Stimulated activated CD8-positive, alpha-beta memory T cell treated with anti-CD3 and anti-CD28 coated beads, Interleukin-4, amount 100 ng/mL, for 1 hour (primary cell): ENCODE results near the gene MAGI1.

Experiments used
- DNase-seq, 2 donors: peaks; one replicate each; pipeline ENCODE4 v3.0.0-alpha.2; 2020; ENCODE audit warnings: low read depth in 2 of 2, low spot score in 1 of 2

MAGI1 gene

GRCh38 chr3:65848024-65848423, 190.7 kb downstream of the MAGI1 start:
- no peak for DNase-seq

DNA sequence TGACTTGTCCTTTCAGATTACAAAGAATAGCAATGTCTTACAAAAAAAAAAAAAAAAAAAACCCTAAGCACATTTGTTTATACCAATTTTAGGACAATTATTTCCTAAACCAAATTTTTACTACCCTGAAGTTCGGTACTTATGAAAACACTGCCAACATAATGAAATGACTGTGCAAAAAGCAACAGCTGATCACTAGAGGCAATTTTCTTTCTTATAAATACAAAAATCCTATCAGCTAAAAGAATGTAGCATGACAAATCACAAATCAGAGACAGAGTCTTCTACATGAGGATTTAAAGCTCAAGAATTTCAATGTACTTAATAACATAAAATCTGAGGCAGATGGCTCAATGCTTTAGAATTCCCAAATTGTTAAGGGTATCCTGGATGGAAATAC, 191.8 kb downstream of the MAGI1 start:
- DNase-seq, result no peak

- DNase-seq, result no peak
These were observed 194.3 kb downstream of the MAGI1 start for GRCh38 chr3:65844370-65844769.

GRCh38 chr3:65843732-65844131, 195.0 kb downstream of the MAGI1 start:
- DNase-seq, result no peak

DNA sequence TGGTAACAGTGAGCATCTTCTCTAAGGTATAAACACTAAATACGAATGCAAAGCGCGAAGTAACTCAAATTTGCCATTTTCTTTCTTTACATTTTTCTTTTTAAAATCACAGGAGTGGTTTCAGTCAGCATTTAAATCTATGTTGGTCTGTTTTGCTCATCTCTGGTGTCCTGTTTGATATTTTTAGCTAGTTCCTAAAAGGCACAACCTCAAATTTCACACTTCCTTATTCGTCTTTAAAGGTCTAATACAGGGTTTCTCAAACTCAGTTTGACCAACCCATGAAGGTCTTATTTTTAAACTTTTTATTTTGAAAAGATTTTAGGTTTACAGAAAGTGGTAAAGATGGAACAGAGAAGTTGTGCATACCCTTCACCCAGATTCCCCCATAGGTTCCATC, 201.1 kb downstream of the MAGI1 start:
- no peak for DNase-seq

DNA sequence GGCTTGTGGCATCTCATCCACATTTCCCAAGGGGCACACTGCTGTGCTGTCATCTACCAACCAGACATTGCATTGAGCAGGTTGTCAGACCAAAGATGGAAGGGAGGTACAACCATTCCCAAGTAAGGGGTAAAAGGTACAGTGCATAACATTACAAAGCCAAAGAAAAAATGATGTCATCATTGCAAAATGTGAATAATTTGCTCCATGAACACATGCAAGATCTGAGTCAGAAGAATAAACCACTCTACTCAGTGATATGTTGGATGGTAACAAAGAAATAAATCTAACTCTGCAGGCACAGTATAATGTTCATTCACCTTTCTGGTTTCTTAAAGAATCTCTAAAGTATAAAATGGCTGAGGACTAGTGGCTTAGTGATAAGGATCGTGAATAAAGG, 202.7 kb downstream of the MAGI1 start:
- no peak for DNase-seq

GRCh38 chr3:65833761-65834505, 204.8 kb downstream of the MAGI1 start:
- no peak for DNase-seq

DNA sequence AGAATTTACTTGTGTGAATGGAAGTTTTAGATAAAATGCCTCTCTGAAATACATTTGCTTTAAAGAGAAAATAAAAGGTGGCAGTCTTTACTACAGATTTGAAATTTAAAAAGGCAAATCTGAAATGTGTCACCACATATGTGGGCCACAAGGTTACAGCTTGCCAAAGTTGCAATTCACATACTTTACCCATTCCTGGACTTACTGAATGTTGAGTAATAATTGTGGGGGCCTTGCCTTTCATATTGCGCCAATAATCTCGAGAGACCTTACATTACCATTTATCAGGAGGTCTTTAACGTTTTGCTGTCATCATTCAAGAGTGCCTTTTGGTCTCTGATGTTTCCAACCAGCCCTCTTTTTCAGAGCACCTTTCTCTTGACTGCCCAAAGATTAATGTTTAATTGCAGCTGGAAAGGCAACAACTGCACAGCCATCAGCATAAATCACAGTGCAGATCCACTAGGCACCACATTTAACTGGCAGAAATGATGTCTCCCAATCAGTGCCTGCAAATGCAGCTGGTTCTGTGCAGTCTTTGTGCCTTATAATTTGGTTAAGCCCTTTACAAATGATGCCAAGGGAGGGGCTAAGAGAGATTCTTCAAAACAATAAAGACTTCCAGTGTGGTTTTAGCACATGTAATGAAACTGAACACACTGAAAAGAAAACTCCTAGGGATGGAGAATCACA, 206.8 kb downstream of the MAGI1 start:
- DNase-seq, result no peak

GRCh38 chr3:65830948-65831732, 207.6 kb downstream of the MAGI1 start:
- DNase-seq, result no peak

DNA sequence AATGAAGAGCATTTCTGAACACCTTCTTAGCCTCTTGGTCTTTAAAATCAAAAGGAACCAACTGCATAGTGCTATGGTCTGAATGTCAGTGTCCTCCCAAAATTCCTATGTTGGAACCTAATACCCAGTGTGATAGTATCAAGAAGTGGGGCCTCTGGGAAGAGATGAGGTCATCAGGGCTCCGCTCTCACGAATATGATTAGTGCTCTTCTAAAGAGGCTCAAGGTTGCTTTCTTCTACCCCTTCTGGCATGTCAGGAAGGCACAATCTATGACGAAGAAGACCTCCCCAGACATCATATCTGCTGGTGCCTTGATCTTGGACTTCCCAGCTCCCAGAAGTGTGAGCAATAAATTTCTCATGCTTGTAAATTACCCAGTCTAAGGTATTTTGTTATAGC, 209.5 kb downstream of the MAGI1 start:
- no peak for DNase-seq

GRCh38 chr3:65828706-65829105, 210.0 kb downstream of the MAGI1 start:
- no peak for DNase-seq

GRCh38 chr3:65827076-65827475, 211.6 kb downstream of the MAGI1 start:
- DNase-seq, result no peak

DNA sequence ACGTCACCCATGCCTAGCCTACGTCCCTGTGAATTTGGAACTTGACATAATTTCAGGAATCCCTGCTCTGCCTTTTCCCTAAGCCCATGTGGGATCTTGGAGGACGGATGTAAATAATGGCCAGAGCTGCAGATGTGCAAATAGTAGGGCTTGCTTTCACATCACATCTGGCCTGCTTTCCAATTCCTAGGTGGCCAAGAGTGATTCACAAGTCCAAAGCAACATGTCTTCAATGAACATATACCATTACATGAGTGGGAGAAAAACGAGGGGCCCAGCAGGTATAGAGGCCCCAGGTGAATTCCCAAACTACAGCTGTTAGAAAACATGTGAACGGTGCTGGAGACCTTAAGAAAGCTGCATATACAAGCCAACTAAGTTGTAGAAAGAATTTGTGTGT, 214.6 kb downstream of the MAGI1 start:
- DNase-seq, result no peak

DNA sequence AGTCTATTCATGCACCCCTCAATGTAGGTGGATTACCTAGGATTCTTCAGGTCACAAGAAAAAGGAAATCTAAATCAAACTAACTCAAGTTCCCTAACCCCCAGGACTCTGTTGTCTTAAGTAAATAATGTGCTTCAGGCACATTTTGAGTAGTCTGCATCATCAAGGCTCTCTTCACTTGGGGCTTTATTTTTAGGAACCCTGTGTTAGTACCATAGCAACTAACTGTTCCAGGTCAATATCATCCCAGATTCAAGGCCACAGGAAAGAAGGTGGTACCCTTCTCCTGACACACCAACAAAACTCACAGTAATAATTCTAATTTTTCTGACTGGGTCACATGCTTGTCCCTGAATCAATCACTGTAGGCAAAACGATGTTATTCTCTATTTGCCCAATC, 218.1 kb downstream of the MAGI1 start:
- no peak for DNase-seq

DNA sequence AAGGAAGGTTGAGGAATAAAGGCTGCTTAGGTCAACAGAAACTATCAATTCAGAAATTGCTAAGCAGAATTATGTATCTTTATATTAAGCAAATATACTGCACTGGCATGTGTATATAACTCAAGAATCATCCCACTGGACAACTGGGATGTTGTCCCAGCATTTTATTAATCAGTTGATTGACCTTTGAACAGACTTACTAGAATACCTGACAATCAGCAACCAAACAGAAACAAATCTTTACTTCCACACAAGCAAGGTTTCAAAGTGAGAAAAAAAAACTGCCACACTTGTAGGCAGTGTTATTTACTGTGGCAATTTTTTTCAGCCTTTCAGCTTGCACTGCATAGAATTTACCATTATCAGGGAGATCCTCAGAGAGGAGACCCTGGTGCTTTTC, 218.8 kb downstream of the MAGI1 start:
- no peak for DNase-seq

- DNase-seq, result no peak
These were observed 221.1 kb downstream of the MAGI1 start for GRCh38 chr3:65817553-65818126.

GRCh38 chr3:65816208-65816607, 222.5 kb downstream of the MAGI1 start:
- DNase-seq, result no peak

DNA sequence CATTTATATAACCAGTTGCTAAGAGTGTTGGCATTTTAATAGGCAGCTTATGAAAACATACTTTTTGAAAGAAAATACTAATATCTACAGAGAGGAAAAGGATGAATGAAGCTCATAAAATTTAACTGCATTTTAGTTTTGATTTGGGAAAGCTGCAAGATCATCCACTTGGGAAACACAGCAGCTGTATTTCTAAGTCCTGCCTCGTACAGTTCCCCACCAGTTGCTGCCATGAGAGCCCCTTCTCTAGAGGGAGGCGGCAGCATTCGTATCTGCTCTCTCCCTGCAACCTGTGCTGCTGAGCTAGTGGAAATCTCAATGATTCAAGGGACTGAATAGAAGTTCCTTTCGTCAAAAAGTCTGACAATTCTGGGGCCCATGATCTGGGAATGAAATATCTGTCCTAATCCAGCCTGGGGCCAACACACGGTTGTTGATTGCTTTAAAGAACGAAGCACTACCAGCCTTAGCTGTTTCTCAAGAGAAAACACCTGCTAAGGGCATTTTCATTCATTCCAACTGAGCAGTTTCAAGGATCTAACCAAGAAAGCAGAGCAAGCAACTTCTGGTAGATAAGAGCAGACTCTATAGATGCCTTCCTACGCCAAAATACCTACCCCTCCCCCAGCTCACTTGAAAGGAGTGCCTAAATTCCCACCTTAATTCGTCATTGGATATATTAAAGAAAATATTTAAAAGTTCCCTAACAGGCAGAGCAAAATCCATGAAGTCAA, 223.7 kb downstream of the MAGI1 start:
- DNase-seq, result no peak

GRCh38 chr3:65811892-65812291, 226.8 kb downstream of the MAGI1 start:
- DNase-seq, result no peak

- no peak for DNase-seq
These were observed 227.5 kb downstream of the MAGI1 start for GRCh38 chr3:65811086-65811761.

DNA sequence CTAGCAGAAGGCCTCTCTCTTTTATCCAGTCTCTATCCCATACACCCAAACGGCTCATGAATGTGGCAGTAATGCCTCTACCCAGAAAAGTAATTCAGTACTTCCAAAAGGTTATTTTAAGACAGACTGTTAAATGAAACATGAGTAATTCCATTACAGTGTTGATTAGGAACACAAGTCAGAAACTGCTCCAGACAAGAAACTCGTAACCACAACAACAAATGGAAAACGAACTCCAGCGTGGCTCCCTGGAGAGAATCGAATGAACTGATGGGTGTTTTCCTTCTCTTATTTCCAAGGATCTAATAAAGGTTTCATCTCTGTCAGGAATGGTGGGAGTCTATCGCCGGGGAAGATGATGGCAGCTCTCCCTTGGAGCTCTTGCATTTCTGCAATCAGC, 228.4 kb downstream of the MAGI1 start:
- no peak for DNase-seq
